ENCODE measurements around the gene CDK10. TPM values are rescaled to one million over a fixed set of nuclear protein-coding genes. Genes with fewer than 3 reads are reported as not detected.

Gene CDK10
- total and polyA plus RNA-seq, 8 donors, result 74.8 to 160 (median 105) TPM

- no peak for DNase-seq
- Histone ChIP-seq H3K36me3 (peaks cover 0 to 99% of the 10 kb centered on the region in 2 donors), H3K27ac (no peak overlapping the region), H3K4me1 (peaks cover 17 to 40% of the 10 kb centered on the region in 2 donors), H3K27me3 (no peaks in the 10 kb centered on the region), H3K9me3 (no peaks in the 10 kb centered on the region), H3K4me3 (no peak overlapping the region)
- ATAC-seq, result no peak
- intact Hi-C loops (cut with DNase I), result no loop called here
- TF ChIP-seq, protein P1, sequence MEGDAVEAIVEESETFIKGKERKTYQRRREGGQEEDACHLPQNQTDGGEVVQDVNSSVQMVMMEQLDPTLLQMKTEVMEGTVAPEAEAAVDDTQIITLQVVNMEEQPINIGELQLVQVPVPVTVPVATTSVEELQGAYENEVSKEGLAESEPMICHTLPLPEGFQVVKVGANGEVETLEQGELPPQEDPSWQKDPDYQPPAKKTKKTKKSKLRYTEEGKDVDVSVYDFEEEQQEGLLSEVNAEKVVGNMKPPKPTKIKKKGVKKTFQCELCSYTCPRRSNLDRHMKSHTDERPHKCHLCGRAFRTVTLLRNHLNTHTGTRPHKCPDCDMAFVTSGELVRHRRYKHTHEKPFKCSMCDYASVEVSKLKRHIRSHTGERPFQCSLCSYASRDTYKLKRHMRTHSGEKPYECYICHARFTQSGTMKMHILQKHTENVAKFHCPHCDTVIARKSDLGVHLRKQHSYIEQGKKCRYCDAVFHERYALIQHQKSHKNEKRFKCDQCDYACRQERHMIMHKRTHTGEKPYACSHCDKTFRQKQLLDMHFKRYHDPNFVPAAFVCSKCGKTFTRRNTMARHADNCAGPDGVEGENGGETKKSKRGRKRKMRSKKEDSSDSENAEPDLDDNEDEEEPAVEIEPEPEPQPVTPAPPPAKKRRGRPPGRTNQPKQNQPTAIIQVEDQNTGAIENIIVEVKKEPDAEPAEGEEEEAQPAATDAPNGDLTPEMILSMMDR (IDR thresholded peaks at IDR 0.05), result no peak
Observed at GRCh38 chr16:89727406-89728120, 41.1 kb downstream of the CDK10 start.

DNA sequence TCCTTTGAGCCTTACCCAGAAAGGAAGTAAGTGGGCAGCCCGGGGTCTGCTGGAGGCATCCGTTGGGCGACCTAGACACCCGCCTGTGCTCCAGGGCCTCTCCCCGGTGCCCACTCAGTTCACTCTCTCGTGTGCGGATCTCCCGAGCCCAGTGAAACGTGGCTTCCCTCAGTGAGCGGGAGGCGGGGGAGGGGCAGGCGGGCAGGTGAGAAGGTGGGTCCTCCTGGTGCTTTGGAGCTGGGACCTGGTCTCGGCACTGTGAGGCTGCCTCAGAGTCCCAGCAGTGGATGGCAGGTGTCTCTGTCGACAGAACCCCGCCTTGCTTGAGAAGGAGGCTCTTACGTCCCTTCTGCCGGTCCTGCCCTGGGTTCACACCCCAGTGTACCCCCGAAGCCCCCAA, 42.8 kb downstream of the CDK10 start:
- Histone ChIP-seq H3K27ac (no peak overlapping the region), H3K9me3 (no peaks in the 10 kb centered on the region), H3K4me3 (no peak overlapping the region), H3K36me3 (peaks cover 0 to 96% of the 10 kb centered on the region in 2 donors), H3K4me1 (peaks cover 2 to 23% of the 10 kb centered on the region in 2 donors), H3K27me3 (no peaks in the 10 kb centered on the region)
- DNase-seq (no peak), ATAC-seq (no peak)
- TF ChIP-seq, protein P1 (IDR thresholded peaks at IDR 0.05), result no peak
- intact Hi-C loops (cut with DNase I), result no loop called here

- no peak overlapping the region for H3K4me3 ChIP-seq
- no peak overlapping the region for H3K27ac ChIP-seq
- no peaks in the 10 kb centered on the region for H3K9me3 ChIP-seq
- intact Hi-C loops (cut with DNase I), result no loop called here
- H3K36me3 ChIP-seq, result peaks cover 0 to 96% of the 10 kb centered on the region in 2 donors
- H3K4me1 ChIP-seq, result peaks cover 0 to 15% of the 10 kb centered on the region in 2 donors
- DNase-seq, result no peak
- no peaks in the 10 kb centered on the region for H3K27me3 ChIP-seq
- TF ChIP-seq, protein P1 (IDR thresholded peaks at IDR 0.05), result no peak
- ATAC-seq, result no peak
Observed at GRCh38 chr16:89729863-89730593, 43.5 kb downstream of the CDK10 start.

GRCh38 chr16:89730610-89731234, 44.2 kb downstream of the CDK10 start:
- no peak overlapping the region for H3K4me3 ChIP-seq
- peaks cover 0 to 96% of the 10 kb centered on the region in 2 donors for H3K36me3 ChIP-seq
- H3K4me1 ChIP-seq, result peaks cover 0 to 8% of the 10 kb centered on the region in 2 donors
- no peaks in the 10 kb centered on the region for H3K9me3 ChIP-seq
- intact Hi-C loops (cut with DNase I), result no loop called here
- no peak for ATAC-seq
- DNase-seq, result no peak
- TF ChIP-seq, protein P1 (IDR thresholded peaks at IDR 0.05), result no peak
- H3K27me3 ChIP-seq, result no peaks in the 10 kb centered on the region
- H3K27ac ChIP-seq, result no peak overlapping the region

All from left lung (tissue), 10 donors.